ENCODE results near the gene NPB.

DNA sequence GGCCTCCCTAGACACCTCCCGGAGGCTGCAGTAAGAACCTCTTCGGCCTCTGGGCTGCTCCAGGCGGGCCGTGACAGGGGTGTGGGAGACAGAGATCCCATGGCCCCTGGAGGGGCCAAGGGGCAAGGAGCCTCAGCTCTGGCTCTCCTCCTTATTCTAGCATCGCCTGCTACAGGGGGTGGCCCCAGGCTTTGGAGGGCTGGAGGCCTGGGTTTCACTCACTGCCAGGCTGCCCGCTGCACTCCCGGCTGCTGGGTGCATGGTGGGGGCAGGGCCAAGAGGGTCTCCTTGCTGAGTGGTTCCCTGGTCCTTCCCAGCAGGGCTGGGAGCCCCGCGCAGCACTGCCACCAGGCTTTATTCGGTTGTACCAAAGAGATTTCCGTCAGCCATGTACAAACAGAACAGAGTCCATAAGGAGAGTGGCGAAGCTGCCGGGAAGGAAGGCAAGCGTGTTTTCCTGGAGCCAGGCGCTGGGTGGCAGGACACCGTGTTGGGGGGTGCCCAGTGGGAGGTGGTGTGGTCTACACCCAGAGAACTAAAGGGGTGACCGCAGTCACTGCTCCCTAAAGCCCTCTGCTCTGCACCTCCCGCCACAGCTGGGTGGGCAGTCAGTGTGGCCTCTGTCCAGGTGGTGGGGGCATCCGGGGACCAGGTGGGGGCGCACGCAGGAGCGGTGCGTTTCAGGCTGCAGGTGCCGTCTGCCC, 2.0 kb downstream of the NPB start:
- TF ChIP-seq, protein P1, sequence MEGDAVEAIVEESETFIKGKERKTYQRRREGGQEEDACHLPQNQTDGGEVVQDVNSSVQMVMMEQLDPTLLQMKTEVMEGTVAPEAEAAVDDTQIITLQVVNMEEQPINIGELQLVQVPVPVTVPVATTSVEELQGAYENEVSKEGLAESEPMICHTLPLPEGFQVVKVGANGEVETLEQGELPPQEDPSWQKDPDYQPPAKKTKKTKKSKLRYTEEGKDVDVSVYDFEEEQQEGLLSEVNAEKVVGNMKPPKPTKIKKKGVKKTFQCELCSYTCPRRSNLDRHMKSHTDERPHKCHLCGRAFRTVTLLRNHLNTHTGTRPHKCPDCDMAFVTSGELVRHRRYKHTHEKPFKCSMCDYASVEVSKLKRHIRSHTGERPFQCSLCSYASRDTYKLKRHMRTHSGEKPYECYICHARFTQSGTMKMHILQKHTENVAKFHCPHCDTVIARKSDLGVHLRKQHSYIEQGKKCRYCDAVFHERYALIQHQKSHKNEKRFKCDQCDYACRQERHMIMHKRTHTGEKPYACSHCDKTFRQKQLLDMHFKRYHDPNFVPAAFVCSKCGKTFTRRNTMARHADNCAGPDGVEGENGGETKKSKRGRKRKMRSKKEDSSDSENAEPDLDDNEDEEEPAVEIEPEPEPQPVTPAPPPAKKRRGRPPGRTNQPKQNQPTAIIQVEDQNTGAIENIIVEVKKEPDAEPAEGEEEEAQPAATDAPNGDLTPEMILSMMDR (IDR thresholded peaks at IDR 0.05), result no peak
- TF ChIP-seq EZH2 (IDR thresholded peaks at IDR 0.05; ENCODE audit: borderline replicate concordance, insufficient read depth, low read depth, low read length, poor library complexity, severe bottlenecking), result no peak

Measured in B cell (primary cell).